PC-3 (cell line): ENCODE measurements around the gene TBC1D24. TPM values are rescaled to one million over a fixed set of nuclear protein-coding genes. Genes with fewer than 3 reads are reported as not detected.
A peak's percentile ranks its signal among the peaks of the same experiment; 100 is the strongest.

Source experiments
- ATAC-seq: fragments of 200-7000 bp; cut with Tn5 transposase; 2 replicates; pipeline ENCODE4 v1.9.1; 2020; ENCODE audit warnings: mild to moderate bottlenecking, moderate library complexity
- BruUV-seq: library from RNA; stranded (reverse); fragments of 400-500 nt; replicated peaks from 2 replicates; lab custom pipeline; 2021; lab: Mats Ljungman, UMichigan
- CTCF ChIA-PET: fragments of 300-600 bp; sonication (Branson Sonifier 250); formaldehyde crosslinking; loops from one replicate; lab custom pipeline; 2022; ENCODE audit warnings: antibody characterized with exemption; lab: Charles Lee
- POLR2A ChIA-PET: fragments of 300-600 bp; sonication (Branson Sonifier 250); formaldehyde crosslinking; loops from one replicate; lab custom pipeline; 2022; ENCODE audit warnings: antibody characterized with exemption; ENCODE audit not compliant: unreplicated experiment; lab: Charles Lee
- DNase-seq: peaks from one replicate; pipeline ENCODE4 v3.0.0-alpha.2; 2015
- H2AFZ ChIP-seq: fragments of 300-600 bp; sonication (generic); 2 replicates; pipeline ENCODE4 v1.6.0; 2016; ENCODE audit warnings: antibody characterized with exemption, low read length
- H3F3A ChIP-seq: fragments of 300-600 bp; sonication (generic); one replicate; pipeline ENCODE4 v1.6.0; 2017; ENCODE audit warnings: antibody characterized with exemption, low read length, control low read depth, mild to moderate bottlenecking; ENCODE audit not compliant: unreplicated experiment
- H3K27ac ChIP-seq: fragments of 300-600 bp; sonication (generic); 2 replicates; pipeline ENCODE4 v1.5.1; 2016; ENCODE audit warnings: mild to moderate bottlenecking, low read length
- H3K27me3 ChIP-seq: fragments of 300-600 bp; sonication (generic); 2 replicates; pipeline ENCODE4 v1.6.1; 2016; ENCODE audit warnings: low read length, mixed read lengths
- H3K36me3 ChIP-seq: fragments of 300-600 bp; sonication (generic); 2 replicates; pipeline ENCODE4 v1.6.1; 2016; ENCODE audit warnings: low read depth, mixed run types, low read length, mixed read lengths
- H3K4me1 ChIP-seq: fragments of 300-600 bp; sonication (generic); 2 replicates; pipeline ENCODE4 v1.5.1; 2016; ENCODE audit warnings: low read length; ENCODE audit not compliant: insufficient read depth
- H3K4me2 ChIP-seq: fragments of 300-600 bp; sonication (generic); 2 replicates; pipeline ENCODE4 v1.6.0; 2016; ENCODE audit warnings: low read length
- H3K4me3 ChIP-seq: fragments of 300-600 bp; sonication (generic); 2 replicates; pipeline ENCODE4 v1.5.1; 2016; ENCODE audit warnings: mild to moderate bottlenecking, low read length, mixed read lengths
- H3K79me2 ChIP-seq: fragments of 300-600 bp; sonication (generic); 2 replicates; pipeline ENCODE4 v1.6.1; 2017; ENCODE audit warnings: low read length, mixed read lengths
- H3K9ac ChIP-seq: fragments of 300-600 bp; sonication (generic); 2 replicates; pipeline ENCODE4 v1.6.0; 2016; ENCODE audit warnings: mild to moderate bottlenecking, low read length
- H3K9me2 ChIP-seq: fragments of 300-600 bp; sonication (generic); replicated peaks from 2 replicates; pipeline ENCODE4 v1.6.1; 2016; ENCODE audit warnings: mixed run types, low read length, mixed read lengths
- H3K9me3 ChIP-seq: fragments of 300-600 bp; sonication (generic); 2 replicates; pipeline ENCODE4 v1.6.1; 2016; ENCODE audit warnings: low read length, mixed read lengths
- H4K20me1 ChIP-seq: fragments of 300-600 bp; sonication (generic); 2 replicates; pipeline ENCODE4 v1.6.1; 2016; ENCODE audit warnings: low read length, mixed read lengths
- EZH2 ChIP-seq: fragments of 300-600 bp; sonication (generic); IDR thresholded peaks from one replicate; pipeline ENCODE4 v1.6.1; 2017; ENCODE audit warnings: antibody characterized with exemption, mild to moderate bottlenecking, low read length; ENCODE audit not compliant: unreplicated experiment
- EZH2phosphoT487 ChIP-seq: fragments of 300-600 bp; sonication (generic); IDR thresholded peaks from 2 replicates; pipeline ENCODE4 v1.6.1; 2018; ENCODE audit warnings: mild to moderate bottlenecking, antibody characterized with exemption, low read length, borderline replicate concordance
- intact Hi-C: fragments of 100-400 bp; cut with micrococcal nuclease; formaldehyde crosslinking; loops from 2 replicates; pipeline ENCODE4 v1.9.0; 2023
- total RNA-seq: library from RNA; depleted of rRNA; stranded (reverse); fragments of >200 nt; gene quantifications from 2 replicates; pipeline ENCODE4 v1.2.3, GENCODE V29; 2014
- TF ChIP-seq, protein P1 (sequence below): fragments of 300-600 bp; sonication (generic); conservative IDR thresholded peaks from 2 replicates; pipeline ENCODE4 v1.5.1; 2017; ENCODE audit warnings: antibody characterized with exemption, low read depth, mild to moderate bottlenecking, low read length

The TBC1D24 gene
- total RNA-seq, 1 experiment from 2014 or later: 15.2 TPM

DNA sequence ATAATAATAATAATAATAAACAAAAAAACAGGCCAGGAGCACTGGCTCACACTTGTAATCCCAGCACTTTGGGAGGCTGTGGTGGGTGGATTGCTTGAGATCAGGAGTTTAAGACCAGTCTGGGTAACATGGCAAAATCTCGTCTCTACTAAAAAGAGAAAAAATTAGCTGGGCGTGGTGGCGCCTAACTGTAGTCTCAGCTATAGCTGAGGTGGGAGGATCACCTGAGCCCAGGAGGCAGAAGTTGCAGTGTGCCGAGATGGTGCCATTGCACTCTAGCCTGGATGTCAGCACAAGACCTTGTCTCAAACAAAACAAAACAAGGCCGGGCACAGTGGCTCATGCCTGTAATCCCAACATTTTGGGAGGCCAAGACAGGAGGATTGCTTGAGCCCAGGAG is 20.1 kb downstream of the TBC1D24 start:
- intact Hi-C loops: no loop called here
- H2AFZ ChIP-seq: no peak overlapping the region
- H3K9me2 ChIP-seq: no peaks in the 10 kb centered on the region
- no peak overlapping the region for H3K27ac ChIP-seq
- H3K27me3 ChIP-seq: no peaks in the 10 kb centered on the region
- no peaks in the 10 kb centered on the region for H3K9me3 ChIP-seq
- DNase-seq: no peak
- no peak overlapping the region for H3K4me2 ChIP-seq
- H3K9ac ChIP-seq: no peak overlapping the region
- no TSS peak for BruUV-seq
- H3K4me1 ChIP-seq: no peaks in the 10 kb centered on the region
- H3K36me3 ChIP-seq: no peaks in the 10 kb centered on the region
- H4K20me1 ChIP-seq: no peaks in the 10 kb centered on the region
- POLR2A ChIA-PET: no interaction called here
- no peak for ATAC-seq
- no peaks in the 10 kb centered on the region for H3F3A ChIP-seq
- no peak overlapping the region for H3K4me3 ChIP-seq
- no peak for TF ChIP-seq EZH2phosphoT487
- no peak for TF ChIP-seq EZH2
- TF ChIP-seq, protein P1, sequence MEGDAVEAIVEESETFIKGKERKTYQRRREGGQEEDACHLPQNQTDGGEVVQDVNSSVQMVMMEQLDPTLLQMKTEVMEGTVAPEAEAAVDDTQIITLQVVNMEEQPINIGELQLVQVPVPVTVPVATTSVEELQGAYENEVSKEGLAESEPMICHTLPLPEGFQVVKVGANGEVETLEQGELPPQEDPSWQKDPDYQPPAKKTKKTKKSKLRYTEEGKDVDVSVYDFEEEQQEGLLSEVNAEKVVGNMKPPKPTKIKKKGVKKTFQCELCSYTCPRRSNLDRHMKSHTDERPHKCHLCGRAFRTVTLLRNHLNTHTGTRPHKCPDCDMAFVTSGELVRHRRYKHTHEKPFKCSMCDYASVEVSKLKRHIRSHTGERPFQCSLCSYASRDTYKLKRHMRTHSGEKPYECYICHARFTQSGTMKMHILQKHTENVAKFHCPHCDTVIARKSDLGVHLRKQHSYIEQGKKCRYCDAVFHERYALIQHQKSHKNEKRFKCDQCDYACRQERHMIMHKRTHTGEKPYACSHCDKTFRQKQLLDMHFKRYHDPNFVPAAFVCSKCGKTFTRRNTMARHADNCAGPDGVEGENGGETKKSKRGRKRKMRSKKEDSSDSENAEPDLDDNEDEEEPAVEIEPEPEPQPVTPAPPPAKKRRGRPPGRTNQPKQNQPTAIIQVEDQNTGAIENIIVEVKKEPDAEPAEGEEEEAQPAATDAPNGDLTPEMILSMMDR: no peak
- H3K79me2 ChIP-seq: no peaks in the 10 kb centered on the region
- CTCF ChIA-PET: no interaction called here

DNA sequence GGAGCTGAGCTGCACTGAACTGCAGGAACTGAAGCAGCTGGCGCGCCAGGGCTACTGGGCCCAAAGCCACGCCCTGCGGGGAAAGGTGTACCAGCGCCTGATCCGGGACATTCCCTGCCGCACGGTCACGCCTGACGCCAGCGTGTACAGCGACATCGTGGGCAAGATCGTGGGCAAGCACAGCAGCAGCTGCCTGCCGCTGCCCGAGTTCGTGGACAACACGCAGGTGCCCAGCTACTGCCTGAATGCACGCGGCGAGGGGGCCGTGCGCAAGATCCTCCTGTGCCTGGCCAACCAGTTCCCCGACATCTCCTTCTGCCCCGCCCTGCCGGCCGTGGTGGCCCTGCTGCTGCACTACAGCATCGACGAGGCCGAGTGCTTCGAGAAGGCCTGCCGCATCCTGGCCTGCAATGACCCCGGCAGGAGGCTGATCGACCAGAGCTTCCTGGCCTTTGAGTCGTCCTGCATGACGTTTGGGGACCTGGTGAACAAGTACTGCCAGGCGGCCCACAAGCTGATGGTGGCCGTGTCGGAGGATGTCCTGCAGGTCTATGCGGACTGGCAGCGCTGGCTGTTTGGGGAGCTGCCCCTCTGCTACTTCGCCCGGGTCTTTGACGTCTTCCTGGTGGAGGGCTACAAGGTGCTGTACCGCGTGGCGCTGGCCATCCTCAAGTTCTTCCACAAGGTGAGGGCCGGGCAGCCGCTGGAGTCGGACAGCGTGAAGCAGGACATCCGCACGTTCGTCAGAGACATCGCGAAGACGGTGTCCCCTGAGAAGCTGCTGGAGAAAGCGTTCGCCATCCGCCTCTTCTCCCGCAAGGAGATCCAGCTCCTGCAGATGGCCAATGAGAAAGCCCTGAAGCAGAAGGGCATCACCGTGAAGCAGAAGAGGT is 21.5 kb downstream of the TBC1D24 start:
- BruUV-seq: TSS peak; percentile 24
- CTCF ChIA-PET: no interaction called here

More for the DNA sequence above, 21.5 kb downstream of the TBC1D24 start:
- Histone ChIP-seq H3K4me1 (no peaks in the 10 kb centered on the region), H3K9me2 (no peaks in the 10 kb centered on the region), H3K4me3 (no peak overlapping the region), H2AFZ (no peak overlapping the region), H4K20me1 (no peaks in the 10 kb centered on the region), H3K27me3 (no peaks in the 10 kb centered on the region), H3F3A (no peaks in the 10 kb centered on the region), H3K27ac (no peak overlapping the region), H3K4me2 (no peak overlapping the region), H3K9ac (no peak overlapping the region), H3K79me2 (no peaks in the 10 kb centered on the region), H3K36me3 (no peaks in the 10 kb centered on the region), H3K9me3 (no peaks in the 10 kb centered on the region)
- TF ChIP-seq EZH2phosphoT487 (no peak), EZH2 (no peak)
- TF ChIP-seq, protein P1: no peak
- POLR2A ChIA-PET: no interaction called here
- intact Hi-C loops: no loop called here
- ATAC-seq (no peak), DNase-seq (no peak)
